ENCODE results near the gene PCDHB4. TPM values are rescaled to one million over a fixed set of nuclear protein-coding genes. Genes with fewer than 3 reads are reported as not detected.

Gene PCDHB4
- total and polyA plus RNA-seq, 2 of the 8 experiments (the other 6 are each of a cell fraction or from before 2014, with no cell fraction given) = 1.3 to 1.5 TPM

GRCh38 chr5:141105350-141105749 lies 16.3 kb upstream of the PCDHB4 start (continued):
- no peak for TF ChIP-seq CHD7 (IDR thresholded peaks at IDR 0.05; ENCODE audit: insufficient replicate concordance, low read length)
- no peak for TF ChIP-seq POU5F1 (IDR thresholded peaks at IDR 0.05; ENCODE audit: low read depth, low read length)
- no peak for TF ChIP-seq FOSL1 (IDR thresholded peaks at IDR 0.05; ENCODE audit: insufficient read depth, low read depth, low read length)
- no peak for TF ChIP-seq ATF2 (IDR thresholded peaks at IDR 0.05; ENCODE audit: low read length)

Measured in H1 (cell line).